Natural killer cell (primary cell): Measurements from ENCODE around the gene VMP1. TPM values are rescaled to one million over a fixed set of nuclear protein-coding genes. Genes with fewer than 3 reads are reported as not detected.

Experiments used
- ATAC-seq, 3 donors: fragments of 150-1000 bp in 2 of 3; fragments of 200-7000 bp in 1 of 3; cut with Tn5 transposase; 1 replicate in 1 of 3; 2 replicates in 2 of 3; pipeline ENCODE4 v1.10.0; 2021; ENCODE audit warnings: mild to moderate bottlenecking in 2 of 3, moderate library complexity in 2 of 3
- DNase-seq, 2 donors: peaks; one replicate each; pipeline versions ENCODE4 v3.0.0 to v3.0.0-alpha.2; 2013 to 2021; ENCODE audit warnings: mixed read lengths in 1 of 2
- H3K27ac ChIP-seq: one replicate; pipeline ENCODE4 v1.5.1; 2013; ENCODE audit warnings: mild to moderate bottlenecking, low read length
- H3K27me3 ChIP-seq: one replicate; pipeline ENCODE4 v1.6.1; 2013; ENCODE audit warnings: low read length; ENCODE audit not compliant: control insufficient read depth, insufficient read depth
- H3K36me3 ChIP-seq: one replicate; pipeline ENCODE4 v1.6.1; 2013; ENCODE audit warnings: low read length; ENCODE audit not compliant: control insufficient read depth, insufficient read depth
- H3K4me1 ChIP-seq: one replicate; pipeline ENCODE4 v1.6.1; 2013; ENCODE audit warnings: low read length; ENCODE audit not compliant: control insufficient read depth, insufficient read depth
- H3K4me3 ChIP-seq: one replicate; pipeline ENCODE4 v1.5.1; 2013; ENCODE audit warnings: low read length
- H3K9me3 ChIP-seq: one replicate; pipeline ENCODE4 v1.6.1; 2013; ENCODE audit warnings: low read length; ENCODE audit not compliant: control insufficient read depth, insufficient read depth
- H3K27ac Mint-ChIP-seq, 2 donors: one replicate each; pipeline ENCODE4 v1.8.0; 2022; ENCODE audit warnings: mild to moderate bottlenecking in 2 of 2, mixed read lengths in 2 of 2, moderate library complexity in 1 of 2
- H3K27me3 Mint-ChIP-seq, 2 donors: one replicate each; pipeline ENCODE4 v1.8.0; 2022; ENCODE audit warnings: low read depth in 2 of 2, mixed read lengths in 2 of 2
- H3K36me3 Mint-ChIP-seq: one replicate; pipeline ENCODE4 v1.8.0; 2022; ENCODE audit warnings: mixed read lengths
- H3K4me1 Mint-ChIP-seq, 2 donors: one replicate each; pipeline ENCODE4 v1.8.0; 2022; ENCODE audit warnings: mixed read lengths in 2 of 2
- H3K4me3 Mint-ChIP-seq: one replicate; pipeline ENCODE4 v1.8.0; 2022; ENCODE audit warnings: mild to moderate bottlenecking, moderate library complexity, mixed read lengths
- H3K9me3 Mint-ChIP-seq, 2 donors: one replicate each; pipeline ENCODE4 v1.8.0; 2022; ENCODE audit warnings: mixed read lengths in 2 of 2
- CTCF ChIP-seq: fragments of 200-600 bp; IDR thresholded peaks from one replicate; pipeline ENCODE4 v1.8.0; 2022; ENCODE audit warnings: antibody characterized with exemption
- WGBS: methylation state at CpG from one replicate; pipeline ENCODE4 v1.1.7; 2013; ENCODE audit warnings: missing lambda C conversion rate; ENCODE audit not compliant: insufficient coverage; 5-methylcytosine and 5-hydroxymethylcytosine counted together
- intact Hi-C: fragments of 100-400 bp; cut with micrococcal nuclease; formaldehyde crosslinking; loops from one replicate; pipeline ENCODE4 v1.14.2; 2022
- total RNA-seq, 4 donors: library from RNA; stranded (reverse); fragments of 120-200 nt in 1 of 4; gene quantifications; one replicate each; pipeline versions ENCODE4 v1.2.3 to v1.2.4, GENCODE V29; 2013 to 2022

VMP1 gene
- total RNA-seq, 3 donors from 2014 or later (not counting 1 experiment from before 2014, with no cell fraction given) = 136 to 175 (median 162) TPM

DNA sequence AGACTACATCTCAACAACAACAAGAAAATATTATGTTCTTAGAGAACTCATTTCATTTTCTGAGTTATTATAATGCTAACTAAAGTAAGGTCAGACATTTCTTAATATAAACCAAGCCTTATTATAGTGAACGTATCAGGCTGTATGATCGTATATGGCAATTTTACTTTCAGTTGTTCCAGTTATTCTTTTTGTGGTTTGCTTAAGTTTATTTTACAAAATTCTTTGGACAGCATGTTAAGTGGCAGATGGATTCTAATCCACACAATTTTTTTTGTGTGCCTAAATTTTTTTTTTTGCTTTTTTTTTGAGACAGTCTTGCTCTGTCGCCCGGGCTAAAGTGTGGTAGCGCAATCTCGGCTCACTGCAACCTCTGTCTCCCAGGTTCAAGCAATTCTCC, 59.0 kb downstream of the VMP1 start:
- H3K36me3 ChIP-seq = peaks cover 14% of the 10 kb centered on the region
- intact Hi-C loops = no loop called here

GRCh38 chr17:59767176-59767575, 59.7 kb downstream of the VMP1 start:
- TF ChIP-seq CTCF = no peak
- H3K27me3 Mint-ChIP-seq = no peaks in the 10 kb centered on the region
- intact Hi-C loops = no loop called here
- Histone ChIP-seq H3K36me3 (peaks cover 14% of the 10 kb centered on the region), H3K9me3 (no peaks in the 10 kb centered on the region), H3K27me3 (no peaks in the 10 kb centered on the region), H3K4me3 (no peak overlapping the region), H3K4me1 (no peaks in the 10 kb centered on the region), H3K27ac (no peak overlapping the region)
- no peak overlapping the region for H3K27ac Mint-ChIP-seq
- DNase-seq = no peak
- no peak overlapping the region for H3K4me3 Mint-ChIP-seq
- no peaks in the 10 kb centered on the region for H3K9me3 Mint-ChIP-seq
- H3K4me1 Mint-ChIP-seq = no peaks in the 10 kb centered on the region
- no peak for ATAC-seq
- H3K36me3 Mint-ChIP-seq = no peaks in the 10 kb centered on the region

More for the DNA sequence above, 59.0 kb downstream of the VMP1 start:
- Mint-ChIP-seq H3K27me3 (no peaks in the 10 kb centered on the region), H3K4me3 (no peak overlapping the region), H3K27ac (no peak overlapping the region), H3K4me1 (no peaks in the 10 kb centered on the region), H3K9me3 (no peaks in the 10 kb centered on the region), H3K36me3 (no peaks in the 10 kb centered on the region)
- DNase-seq (no peak), ATAC-seq (no peak)
- Histone ChIP-seq H3K4me3 (no peak overlapping the region), H3K9me3 (no peaks in the 10 kb centered on the region), H3K4me1 (no peaks in the 10 kb centered on the region), H3K27ac (no peak overlapping the region), H3K27me3 (no peaks in the 10 kb centered on the region)
- no peak for TF ChIP-seq CTCF
- 96% methylated on average over 4 of the region's 6 CpGs for WGBS

- H3K27me3 Mint-ChIP-seq = no peaks in the 10 kb centered on the region
- H3K9me3 Mint-ChIP-seq = no peaks in the 10 kb centered on the region
- no peaks in the 10 kb centered on the region for H3K27me3 ChIP-seq
- H3K4me1 Mint-ChIP-seq = no peaks in the 10 kb centered on the region
- no peaks in the 10 kb centered on the region for H3K4me1 ChIP-seq
- no peak overlapping the region for H3K4me3 Mint-ChIP-seq
- DNase-seq = no peak
- no peak for ATAC-seq
- no peak overlapping the region for H3K27ac Mint-ChIP-seq
- 60% methylated on average over 1 of the region's 1 CpG for WGBS
- TF ChIP-seq CTCF = no peak
- no peak overlapping the region for H3K27ac ChIP-seq
- no peaks in the 10 kb centered on the region for H3K36me3 Mint-ChIP-seq
- H3K4me3 ChIP-seq = no peak overlapping the region
- H3K36me3 ChIP-seq = peaks cover 24% of the 10 kb centered on the region
- intact Hi-C loops = no loop called here
- no peaks in the 10 kb centered on the region for H3K9me3 ChIP-seq
Observed at GRCh38 chr17:59769887-59770286, 62.4 kb downstream of the VMP1 start.

DNA sequence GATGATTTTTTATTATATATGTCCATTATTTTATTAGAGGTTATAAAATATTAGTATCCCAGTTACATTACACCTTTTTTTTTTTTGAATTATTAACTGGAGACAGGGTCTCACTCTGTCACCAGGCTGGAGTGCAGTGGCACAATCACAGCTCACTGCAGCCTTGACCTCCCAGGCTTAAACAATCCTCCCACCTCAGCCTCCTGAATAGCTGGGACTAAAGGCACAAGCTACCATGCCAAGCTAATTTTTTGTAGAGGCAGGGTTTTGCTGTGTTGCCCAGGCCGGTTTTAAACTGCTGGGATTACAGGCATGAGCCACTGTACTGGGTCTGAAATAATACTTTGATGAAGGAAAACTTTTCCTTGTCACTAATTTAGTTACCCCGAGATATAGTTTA, 63.6 kb downstream of the VMP1 start:
- H3K36me3 Mint-ChIP-seq = no peaks in the 10 kb centered on the region
- no peak overlapping the region for H3K4me3 Mint-ChIP-seq
- H3K27me3 Mint-ChIP-seq = no peaks in the 10 kb centered on the region
- no peaks in the 10 kb centered on the region for H3K9me3 ChIP-seq
- H3K27ac ChIP-seq = no peak overlapping the region
- H3K27ac Mint-ChIP-seq = no peak overlapping the region
- intact Hi-C loops = no loop called here
- no peaks in the 10 kb centered on the region for H3K27me3 ChIP-seq
- H3K9me3 Mint-ChIP-seq = no peaks in the 10 kb centered on the region
- ATAC-seq (no peak), DNase-seq (no peak)
- H3K4me1 Mint-ChIP-seq = no peaks in the 10 kb centered on the region
- peaks cover 29% of the 10 kb centered on the region for H3K36me3 ChIP-seq
- no peaks in the 10 kb centered on the region for H3K4me1 ChIP-seq
- no peak overlapping the region for H3K4me3 ChIP-seq
- 100% methylated on average over 1 of the region's 2 CpGs for WGBS
- no peak for TF ChIP-seq CTCF
